ENCODE measurements around the gene KCNJ1.

KCNJ1 gene

GRCh38 chr11:128846985-128847384 lies 20.1 kb downstream of the KCNJ1 start:
- no peak for DNase-seq

DNA sequence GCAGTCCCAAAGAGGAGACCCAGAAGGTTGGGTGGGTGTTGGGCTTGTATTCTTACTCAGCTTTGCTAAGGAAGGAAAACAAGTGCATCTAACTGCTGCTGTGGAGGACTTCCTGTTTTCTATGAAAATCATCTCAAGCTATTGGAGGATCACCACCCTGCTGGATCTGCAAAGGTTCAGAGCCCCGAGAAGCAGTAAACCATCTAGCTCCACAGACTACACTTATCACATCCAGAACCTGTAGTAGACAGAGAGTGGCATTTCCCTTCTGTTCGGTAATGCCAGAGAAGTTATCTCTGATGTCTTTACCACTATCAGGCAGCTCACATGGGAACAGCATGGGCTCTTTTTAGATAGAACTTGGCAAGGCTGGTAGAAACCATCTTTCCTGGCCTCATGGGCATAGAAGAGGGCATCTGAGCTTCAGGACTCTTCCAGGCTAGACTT lies 21.7 kb downstream of the KCNJ1 start:
- DNase-seq, result no peak

DNA sequence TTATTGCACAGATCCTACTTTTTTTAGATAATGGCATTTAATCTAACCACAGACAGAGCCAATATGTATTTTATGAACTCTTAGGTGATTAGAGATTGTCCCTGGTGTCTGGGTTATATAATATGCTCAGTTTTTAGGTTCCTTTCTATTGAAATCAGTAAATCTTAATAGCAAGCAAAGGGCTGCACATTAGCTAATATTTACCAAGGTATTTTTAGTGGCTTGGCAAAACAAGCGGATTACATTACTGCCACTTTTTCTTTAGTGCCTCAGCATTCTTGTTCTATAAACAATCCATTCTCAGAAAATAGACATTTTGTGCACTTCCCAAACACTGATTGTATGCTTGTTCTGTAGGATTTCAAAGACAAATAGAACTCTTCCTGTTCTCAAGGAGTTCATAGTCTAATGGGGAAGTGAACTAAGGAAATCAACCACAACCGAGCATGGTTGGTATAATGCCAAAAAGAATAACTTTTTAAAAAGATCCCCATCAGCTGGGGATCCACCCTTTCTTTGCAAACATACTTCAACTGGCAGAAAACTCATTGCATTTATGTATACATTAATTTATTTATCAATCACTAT lies 23.8 kb downstream of the KCNJ1 start:
- DNase-seq, result no peak

DNA sequence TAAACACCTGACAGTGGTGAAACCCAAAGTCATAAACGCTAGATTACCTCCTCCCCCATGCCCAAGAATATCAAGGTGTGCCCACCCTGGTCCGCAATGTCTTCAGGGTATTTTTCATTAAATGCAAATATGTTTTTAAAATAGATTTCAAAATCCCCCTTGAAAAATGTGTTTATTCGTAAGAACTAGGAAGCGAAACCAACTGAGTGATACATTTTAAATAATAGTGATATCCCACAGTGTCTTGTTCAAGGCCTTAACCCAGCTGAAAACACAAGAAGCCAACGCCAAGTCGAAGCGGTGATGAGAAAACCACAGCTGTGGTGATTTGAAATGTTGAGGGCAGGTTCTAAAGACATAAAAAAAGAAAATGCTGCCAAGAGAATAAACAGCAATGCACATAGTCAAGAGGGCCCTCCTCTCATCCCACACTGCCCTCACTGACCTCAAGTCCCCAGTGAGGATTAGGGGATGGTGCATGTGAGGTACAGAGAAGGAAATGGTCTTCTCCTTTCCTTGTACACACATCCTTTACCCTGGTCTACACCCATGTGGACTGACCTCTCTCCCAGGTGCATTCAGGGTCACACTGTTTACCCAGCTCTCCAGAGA lies 25.5 kb downstream of the KCNJ1 start:
- DNase-seq, result no peak

DNA sequence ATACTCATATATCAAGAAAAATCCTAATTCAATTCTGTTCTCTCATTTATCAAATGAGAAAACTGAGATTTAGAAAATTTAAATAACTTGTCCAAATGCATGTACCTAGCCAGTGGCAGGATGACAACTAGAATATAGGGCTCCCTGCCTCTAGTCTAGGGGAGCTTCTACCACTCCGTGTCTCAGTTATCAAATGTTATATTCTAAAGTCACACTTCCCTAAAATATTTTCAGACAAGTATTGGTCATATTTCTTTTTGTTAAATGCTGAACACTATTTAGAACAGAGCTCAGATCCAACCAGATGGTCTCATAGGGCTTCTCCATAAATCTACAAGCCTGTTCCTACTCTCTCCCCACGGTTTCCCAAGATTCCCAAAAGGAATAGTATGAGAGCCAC lies 26.3 kb downstream of the KCNJ1 start:
- no peak for DNase-seq

- DNase-seq, result no peak
Measured at GRCh38 chr11:128840137-128840536, 27.0 kb downstream of the KCNJ1 start.

DNA sequence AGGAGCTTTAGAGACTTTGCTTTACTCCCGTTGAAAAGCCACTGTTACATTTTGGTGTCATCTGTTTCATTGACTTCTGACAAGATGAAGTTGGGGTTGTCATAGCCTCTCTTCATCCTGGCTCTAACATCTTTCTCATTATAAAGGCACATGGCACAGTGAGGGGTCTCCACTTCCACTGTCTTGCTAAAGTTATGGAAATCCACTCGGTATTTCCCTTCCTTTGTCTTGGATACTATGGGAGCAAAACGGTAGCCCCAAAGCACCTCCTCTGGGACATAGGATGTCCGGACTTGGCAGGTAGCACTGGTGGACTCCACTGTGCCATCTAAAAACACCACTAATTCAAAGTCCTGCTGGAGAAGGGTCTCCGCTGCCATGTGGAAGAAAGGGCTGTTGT lies 28.0 kb downstream of the KCNJ1 start:
- DNase-seq, result no peak

DNA sequence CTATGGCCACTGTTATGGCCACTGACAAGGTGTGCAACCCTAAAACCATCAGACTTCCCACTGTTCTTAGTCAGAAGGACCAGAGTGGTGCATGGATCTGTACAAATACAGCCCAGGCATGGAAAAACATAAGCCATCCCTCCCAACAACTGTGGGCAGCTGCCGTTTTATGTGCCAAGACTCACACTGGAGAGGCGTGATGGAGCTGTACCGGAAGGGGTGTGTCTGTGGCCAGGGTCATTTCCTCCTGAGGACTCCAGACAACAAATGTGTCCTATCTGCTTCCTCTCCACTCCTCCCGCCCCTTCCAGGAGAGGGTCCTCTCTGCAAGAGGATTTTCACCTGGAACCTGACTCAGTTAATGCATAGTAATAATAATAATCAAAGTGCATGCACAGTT lies 29.5 kb downstream of the KCNJ1 start:
- no peak for DNase-seq

DNA sequence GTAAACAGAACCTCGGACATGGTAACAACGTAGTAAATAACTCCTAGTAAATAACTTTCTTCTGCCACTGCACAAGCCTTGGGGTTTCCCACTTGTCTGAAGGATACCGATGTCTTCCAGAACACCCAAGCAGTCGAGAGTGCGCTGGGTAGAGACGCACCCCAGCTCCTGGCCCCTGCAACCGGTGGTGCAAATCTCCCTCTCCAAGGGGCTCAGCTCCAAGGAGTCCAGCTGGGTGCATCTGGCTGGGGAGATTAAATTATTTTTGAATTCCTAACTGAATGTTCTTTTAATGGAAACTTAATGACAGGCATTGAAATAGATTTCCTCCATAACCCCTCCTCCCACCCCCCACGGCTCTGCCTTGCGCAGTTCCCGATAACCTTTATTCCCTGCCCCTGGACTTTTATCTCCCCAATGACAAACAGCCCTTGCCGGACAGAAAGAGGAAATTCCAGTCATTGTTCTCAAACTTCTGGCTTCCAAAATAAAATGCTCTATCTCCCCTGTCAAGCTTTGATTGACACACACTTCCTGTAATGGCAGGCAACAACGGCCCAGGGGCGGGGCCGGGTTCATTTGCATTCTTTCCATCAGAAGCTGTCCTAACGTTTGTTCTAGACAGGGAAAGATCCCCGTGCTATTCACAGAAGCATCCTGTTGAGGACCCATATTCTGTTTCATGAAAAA lies 31.2 kb downstream of the KCNJ1 start:
- DNase-seq, result no peak

DNA sequence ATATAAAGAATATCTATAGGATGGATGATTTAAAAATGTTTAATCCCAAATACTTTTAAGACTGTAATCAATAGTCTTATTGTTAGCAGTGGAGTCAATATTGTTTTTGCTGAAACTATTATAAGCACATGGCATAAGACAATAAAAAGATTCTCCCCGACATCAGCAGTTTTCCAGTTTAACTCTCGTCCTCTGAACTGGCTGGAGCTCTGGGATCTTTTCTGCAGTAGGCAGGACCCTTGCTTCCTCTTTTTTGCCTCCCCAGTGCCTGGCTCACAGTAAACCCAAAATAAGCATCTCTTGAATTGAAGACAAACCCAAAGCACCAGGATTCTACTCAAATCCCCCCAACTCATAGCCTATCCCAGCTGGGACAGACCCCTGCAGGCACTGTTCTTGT lies 32.9 kb downstream of the KCNJ1 start:
- DNase-seq, result no peak

- no peak for DNase-seq
Measured at GRCh38 chr11:128832121-128832497, 35.0 kb downstream of the KCNJ1 start.

DNA sequence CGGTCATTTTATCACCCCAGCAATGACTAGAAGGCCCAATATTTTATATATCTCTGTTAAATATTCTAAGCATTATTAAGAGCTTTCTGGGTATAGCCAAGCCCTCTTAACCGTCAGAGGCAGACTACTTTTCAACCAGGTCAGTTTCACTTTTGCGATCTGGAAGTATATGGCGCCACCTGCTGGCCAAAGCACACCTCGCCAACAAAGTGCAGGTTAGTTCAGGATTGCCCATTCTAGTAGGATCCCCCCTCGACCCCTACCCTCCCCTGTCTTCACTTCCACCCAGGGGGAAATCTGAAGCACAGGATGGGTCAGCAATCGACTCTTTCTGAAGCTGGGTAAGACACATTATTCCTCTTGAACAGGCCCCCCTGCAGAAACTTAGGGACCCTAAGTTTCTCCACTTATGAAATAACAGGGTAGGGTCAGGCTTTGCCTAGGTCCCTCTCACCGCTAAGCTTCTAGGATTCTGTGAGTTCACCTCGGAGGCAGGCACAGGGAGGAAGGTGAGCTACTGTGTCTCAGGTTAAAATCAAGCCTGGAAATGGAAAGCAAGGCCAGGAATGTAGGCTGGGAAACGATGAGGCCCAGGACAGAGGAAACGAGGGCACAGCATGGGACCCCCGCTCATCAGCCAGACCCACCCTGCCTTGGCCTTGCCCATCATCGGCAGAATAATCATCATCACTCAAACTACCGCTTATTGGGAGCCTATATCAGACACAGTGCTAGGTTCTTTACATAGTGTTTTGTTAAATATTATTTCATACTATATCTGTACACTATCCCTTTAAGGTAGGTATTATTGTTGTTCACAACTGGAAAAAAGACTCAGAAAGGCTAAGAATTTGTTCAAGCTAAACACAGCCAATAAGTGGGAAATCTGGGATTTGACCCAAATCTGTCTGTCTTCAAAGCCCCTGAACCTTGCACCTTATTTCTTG lies 35.6 kb downstream of the KCNJ1 start:
- DNase-seq, result peak; percentile 83

GRCh38 chr11:128830290-128831173 lies 36.6 kb downstream of the KCNJ1 start:
- DNase-seq, result no peak

DNA sequence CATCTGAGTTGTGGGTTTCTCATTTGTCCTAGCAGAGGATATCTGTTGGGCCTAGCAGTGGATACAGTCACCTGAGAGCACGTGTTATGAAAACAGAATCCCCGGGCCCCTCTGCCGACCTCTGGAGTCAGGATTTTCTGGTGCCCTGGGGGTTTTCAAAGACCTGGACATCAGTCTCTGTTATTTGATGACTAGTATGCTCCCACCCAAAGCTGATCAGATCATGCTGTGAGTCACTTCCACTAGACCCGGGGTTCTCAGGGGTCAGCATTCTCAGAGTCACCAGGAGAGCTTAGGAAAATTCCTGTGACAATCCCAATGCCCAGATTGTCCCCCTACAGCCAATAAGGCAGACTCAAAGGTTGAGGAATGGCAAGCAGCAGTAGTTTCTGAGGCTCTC lies 38.7 kb downstream of the KCNJ1 start:
- no peak for DNase-seq

- no peak for DNase-seq
Measured at GRCh38 chr11:128827191-128827893, 39.8 kb downstream of the KCNJ1 start.

- DNase-seq, result no peak
Measured at GRCh38 chr11:128825050-128825784, 41.9 kb downstream of the KCNJ1 start.

GRCh38 chr11:128824191-128825049 lies 42.7 kb downstream of the KCNJ1 start:
- DNase-seq, result no peak

- DNase-seq, result no peak
Measured at GRCh38 chr11:128823753-128824152, 43.3 kb downstream of the KCNJ1 start.

DNA sequence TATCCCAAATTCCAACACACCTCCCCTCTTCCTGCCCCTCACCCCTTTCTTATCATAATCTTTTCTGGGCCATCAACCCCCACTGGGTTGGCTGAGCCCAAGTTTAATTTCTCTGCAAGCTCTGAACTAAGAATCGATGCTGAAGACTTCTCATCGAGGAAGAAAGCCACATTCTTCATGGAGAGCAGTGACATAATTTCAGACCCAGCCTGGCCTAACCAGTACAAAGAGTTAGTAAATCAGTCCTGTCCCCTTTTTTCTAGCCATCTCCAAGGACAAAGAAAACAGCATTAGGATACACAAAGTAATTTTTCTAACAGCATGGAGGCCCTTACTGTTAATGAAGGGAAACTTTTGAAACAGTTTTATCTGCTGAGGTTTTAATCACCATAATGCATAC lies 45.0 kb downstream of the KCNJ1 start:
- no peak for DNase-seq

DNA sequence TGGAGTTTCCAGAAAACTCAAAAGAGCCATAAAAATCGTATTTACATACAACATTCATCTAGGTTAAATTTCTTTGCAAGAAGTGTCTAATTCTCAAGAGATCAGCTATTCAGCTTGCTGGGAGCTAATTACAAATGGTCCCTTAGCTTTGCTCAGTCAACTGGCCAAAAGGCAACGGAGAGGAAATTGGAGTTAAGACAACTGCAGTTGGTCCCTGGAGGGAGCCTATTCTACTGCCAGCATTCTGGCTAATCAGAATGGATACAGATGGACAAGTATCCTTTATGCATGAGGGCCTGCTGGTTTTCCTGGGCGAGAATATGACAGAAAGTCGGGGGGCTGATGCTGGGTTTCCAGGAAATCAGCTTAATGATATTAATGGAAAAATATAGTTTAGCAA lies 45.5 kb downstream of the KCNJ1 start:
- DNase-seq, result no peak
